ENCODE data around the gene EFHC1.

DNA sequence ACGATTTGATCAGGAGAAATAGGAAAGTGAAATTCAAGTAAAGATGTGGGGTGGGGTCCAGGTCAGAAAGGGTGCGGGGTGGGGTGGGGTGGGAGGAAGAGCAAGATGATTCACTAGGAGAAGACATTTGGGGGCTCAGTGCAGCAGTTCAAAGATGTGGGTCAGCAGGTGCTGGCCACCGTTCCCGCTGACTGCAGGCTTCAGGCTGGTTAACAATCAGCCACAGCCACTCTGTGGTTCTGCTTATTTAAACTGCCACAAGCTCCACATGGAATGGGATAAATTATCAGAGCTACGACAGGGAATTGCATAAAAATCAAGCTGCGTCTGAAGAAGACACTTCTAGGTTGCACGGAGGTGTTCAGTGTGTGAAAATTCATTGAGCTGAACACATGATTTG, 107.3 kb downstream of the EFHC1 start:
- TF ChIP-seq, protein P1, sequence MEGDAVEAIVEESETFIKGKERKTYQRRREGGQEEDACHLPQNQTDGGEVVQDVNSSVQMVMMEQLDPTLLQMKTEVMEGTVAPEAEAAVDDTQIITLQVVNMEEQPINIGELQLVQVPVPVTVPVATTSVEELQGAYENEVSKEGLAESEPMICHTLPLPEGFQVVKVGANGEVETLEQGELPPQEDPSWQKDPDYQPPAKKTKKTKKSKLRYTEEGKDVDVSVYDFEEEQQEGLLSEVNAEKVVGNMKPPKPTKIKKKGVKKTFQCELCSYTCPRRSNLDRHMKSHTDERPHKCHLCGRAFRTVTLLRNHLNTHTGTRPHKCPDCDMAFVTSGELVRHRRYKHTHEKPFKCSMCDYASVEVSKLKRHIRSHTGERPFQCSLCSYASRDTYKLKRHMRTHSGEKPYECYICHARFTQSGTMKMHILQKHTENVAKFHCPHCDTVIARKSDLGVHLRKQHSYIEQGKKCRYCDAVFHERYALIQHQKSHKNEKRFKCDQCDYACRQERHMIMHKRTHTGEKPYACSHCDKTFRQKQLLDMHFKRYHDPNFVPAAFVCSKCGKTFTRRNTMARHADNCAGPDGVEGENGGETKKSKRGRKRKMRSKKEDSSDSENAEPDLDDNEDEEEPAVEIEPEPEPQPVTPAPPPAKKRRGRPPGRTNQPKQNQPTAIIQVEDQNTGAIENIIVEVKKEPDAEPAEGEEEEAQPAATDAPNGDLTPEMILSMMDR (IDR thresholded peaks at IDR 0.05; ENCODE audit: insufficient read depth, low read length, poor library complexity, severe bottlenecking): no peak
- no peak for TF ChIP-seq EZH2phosphoT487 (conservative IDR thresholded peaks at IDR 0.05; ENCODE audit: low read length)
